NCI-H526 (cell line): ENCODE results near the gene ACAP1.
"Not testable (repeated sequence)": the region's sequence is repeated elsewhere in the genome, so short reads cannot be mapped to it uniquely, and the experiment has no call there.

Source experiments
- DNase-seq, 2 experiments: peaks; one replicate each; lab custom pipeline; 2025; lab: John Stamatoyannopoulos, UW

Gene ACAP1

GRCh38 chr17:7355573-7355972 is 19.2 kb downstream of the ACAP1 start:
- DNase-seq, result no peak

- DNase-seq, result peak; percentile 37 to 82
Observed at GRCh38 chr17:7356072-7356549, 19.8 kb downstream of the ACAP1 start.

- no peak for DNase-seq
Observed at GRCh38 chr17:7356756-7357155, 20.4 kb downstream of the ACAP1 start.

- DNase-seq, result no peak
Observed at GRCh38 chr17:7357381-7357780, 21.1 kb downstream of the ACAP1 start.

GRCh38 chr17:7361906-7362305 is 25.6 kb downstream of the ACAP1 start:
- DNase-seq, result no peak

- DNase-seq, result no peak
Observed at GRCh38 chr17:7363311-7363710, 27.0 kb downstream of the ACAP1 start.

GRCh38 chr17:7365963-7366362 is 29.6 kb downstream of the ACAP1 start:
- DNase-seq, result not testable (repeated sequence)

- no peak for DNase-seq
Observed at GRCh38 chr17:7367083-7367482, 30.8 kb downstream of the ACAP1 start.

- DNase-seq, result no peak
Observed at GRCh38 chr17:7367918-7368598, 31.7 kb downstream of the ACAP1 start.

- not testable (repeated sequence) for DNase-seq
Observed at GRCh38 chr17:7368599-7368994, 32.3 kb downstream of the ACAP1 start.

- no peak for DNase-seq
Observed at GRCh38 chr17:7369825-7370224, 33.5 kb downstream of the ACAP1 start.

GRCh38 chr17:7370853-7371252 is 34.5 kb downstream of the ACAP1 start:
- DNase-seq, result no peak

GRCh38 chr17:7374353-7374752 is 38.0 kb downstream of the ACAP1 start:
- DNase-seq, result no peak

- no peak for DNase-seq
Observed at GRCh38 chr17:7379134-7379533, 42.8 kb downstream of the ACAP1 start.

GRCh38 chr17:7380321-7380720 is 44.0 kb downstream of the ACAP1 start:
- no peak for DNase-seq

- peak in 1 of 2 experiments; percentile 48 for DNase-seq
Observed at GRCh38 chr17:7380855-7381683, 44.7 kb downstream of the ACAP1 start, which contains the start of gene TNK1. TSS of gene TNK1 (plus strand) at chr17:7381089. CDS start at chr17:7382927, 1,838 bp downstream.

- no peak for DNase-seq
Observed at GRCh38 chr17:7382901-7383300, 46.6 kb downstream of the ACAP1 start.

GRCh38 chr17:7383371-7383741 is 47.0 kb downstream of the ACAP1 start:
- no peak for DNase-seq

- peak in 1 of 2 experiments; percentile 76 for DNase-seq
Observed at GRCh38 chr17:7383742-7384488, 47.6 kb downstream of the ACAP1 start.

- no peak for DNase-seq
Observed at GRCh38 chr17:7384489-7385081, 48.3 kb downstream of the ACAP1 start.

- no peak for DNase-seq
Observed at GRCh38 chr17:7388856-7389255, 52.5 kb downstream of the ACAP1 start.
